Measurements from ENCODE around the gene SORT1.

- TF ChIP-seq CTCF (IDR thresholded peaks at IDR 0.05; ENCODE audit: low read depth, low read length) = no peak
- no peak for TF ChIP-seq EZH2phosphoT487 (IDR thresholded peaks at IDR 0.05; ENCODE audit: low read depth)
These were observed 135.3 kb downstream of the SORT1 start for GRCh38 chr1:109262231-109263055.
